SK-N-SH treated with all-trans-retinoic acid at 6 μM for 48 hours (cell line): ENCODE measurements around the gene GALNT7.

ENCODE experiments used
- PATZ1 ChIP-seq: fragments of 250-450 bp; sonication (Bioruptor Pico); IDR thresholded peaks from 2 replicates; pipeline ENCODE4 v1.8.0; 2020; ENCODE audit warnings: mild to moderate bottlenecking, moderate library complexity, borderline replicate concordance
- ZC3H10 ChIP-seq: fragments of 250-450 bp; sonication (Bioruptor Pico); IDR thresholded peaks from 2 replicates; pipeline ENCODE4 v1.5.1; 2021; ENCODE audit warnings: mild to moderate bottlenecking, moderate library complexity
- TF ChIP-seq, protein P1 (sequence below): fragments of 250-450 bp; sonication (Bioruptor Pico); IDR thresholded peaks from 2 replicates; pipeline ENCODE4 v1.5.1; 2021; ENCODE audit warnings: mild to moderate bottlenecking, moderate library complexity

DNA sequence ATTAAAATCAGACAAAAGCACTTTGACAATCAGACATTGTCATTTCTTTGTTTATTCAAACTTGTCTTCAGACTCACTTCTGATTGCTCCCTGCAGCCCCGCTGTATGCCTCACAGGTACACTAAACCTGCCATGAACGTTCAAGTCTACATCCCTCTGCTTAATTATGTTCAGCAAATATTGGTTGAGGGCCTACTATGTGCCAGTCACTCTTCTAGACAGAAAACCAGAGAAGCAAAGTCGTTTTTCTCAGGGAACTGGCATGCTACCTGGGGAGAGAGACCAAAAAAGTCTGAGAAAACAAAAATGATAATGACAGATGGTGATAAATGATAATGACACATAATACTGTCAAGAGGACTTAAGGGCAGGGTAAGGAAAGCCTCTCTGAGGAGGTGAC, 146.1 kb downstream of the GALNT7 start:
- TF ChIP-seq, protein P1, sequence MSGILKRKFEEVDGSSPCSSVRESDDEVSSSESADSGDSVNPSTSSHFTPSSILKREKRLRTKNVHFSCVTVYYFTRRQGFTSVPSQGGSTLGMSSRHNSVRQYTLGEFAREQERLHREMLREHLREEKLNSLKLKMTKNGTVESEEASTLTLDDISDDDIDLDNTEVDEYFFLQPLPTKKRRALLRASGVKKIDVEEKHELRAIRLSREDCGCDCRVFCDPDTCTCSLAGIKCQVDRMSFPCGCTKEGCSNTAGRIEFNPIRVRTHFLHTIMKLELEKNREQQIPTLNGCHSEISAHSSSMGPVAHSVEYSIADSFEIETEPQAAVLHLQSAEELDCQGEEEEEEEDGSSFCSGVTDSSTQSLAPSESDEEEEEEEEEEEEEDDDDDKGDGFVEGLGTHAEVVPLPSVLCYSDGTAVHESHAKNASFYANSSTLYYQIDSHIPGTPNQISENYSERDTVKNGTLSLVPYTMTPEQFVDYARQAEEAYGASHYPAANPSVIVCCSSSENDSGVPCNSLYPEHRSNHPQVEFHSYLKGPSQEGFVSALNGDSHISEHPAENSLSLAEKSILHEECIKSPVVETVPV (CRISPR knock-in tag), result no peak
- no peak for TF ChIP-seq ZC3H10 (CRISPR knock-in tag)
- no peak for TF ChIP-seq PATZ1 (CRISPR knock-in tag)
